Ovary (tissue), 9 donors: ENCODE data around the gene DSP. TPM values are rescaled to one million over a fixed set of nuclear protein-coding genes. Genes with fewer than 3 reads are reported as not detected.

ENCODE experiments used
- DNase-seq, 5 donors: peaks; one replicate each; pipeline ENCODE4 v3.0.0-alpha.2; 2019 to 2020
- H3K27ac ChIP-seq, 2 donors: fragments of 200-600 bp; one replicate each; pipeline versions ENCODE4 v1.5.1 to v1.8.0; 2019 to 2022
- H3K27me3 ChIP-seq: fragments of 200-600 bp; one replicate; pipeline ENCODE4 v1.8.0; 2022
- H3K36me3 ChIP-seq: fragments of 200-600 bp; sonication (generic); one replicate; pipeline ENCODE4 v1.5.1; 2019
- H3K4me1 ChIP-seq: one replicate; pipeline ENCODE4 v1.8.1; 2013; ENCODE audit warnings: mild to moderate bottlenecking, moderate library complexity; ENCODE audit not compliant: insufficient read depth
- H3K4me3 ChIP-seq: fragments of 200-600 bp; sonication (generic); one replicate; pipeline ENCODE4 v1.5.1; 2017
- H3K9me3 ChIP-seq, 2 donors: fragments of 200-600 bp in 1 of 2; sonication (generic) in 1 of 2; one replicate each; pipeline versions ENCODE4 v1.5.1 to v1.8.1; 2013 to 2019; ENCODE audit warnings: mild to moderate bottlenecking in 1 of 2, moderate library complexity in 1 of 2
- EP300 ChIP-seq: sonication (generic); formaldehyde crosslinking; IDR thresholded peaks from one replicate; pipeline ENCODE4 v1.6.1; 2017; ENCODE audit warnings: antibody characterized with exemption
- POLR2A ChIP-seq: fragments of 450-650 bp; IDR thresholded peaks from one replicate; pipeline ENCODE4 v1.6.1; 2017; ENCODE audit warnings: antibody characterized with exemption, mild to moderate bottlenecking, moderate library complexity
- WGBS, 3 donors: extraction: QIAGEN DNeasy Blood & Tissue Kit in 1 of 3; methylation state at CpG; one replicate each; pipeline versions ENCODE4 v1.1.5 to v1.1.7; 2013 to 2017; 5-methylcytosine and 5-hydroxymethylcytosine counted together
- intact Hi-C, 4 donors: fragments of 100-400 bp; cut with DNase I; formaldehyde crosslinking; loops; one replicate each; pipeline versions ENCODE4 v1.11.0 to v1.15.1; 2022 to 2023
- polyA plus RNA-seq, 2 donors: library from polyadenylated mRNA; stranded (reverse); fragments of 200-250 nt in 1 of 2; fragments of 350-450 nt in 1 of 2; fragmentation: Illumina TruSeq in 1 of 2; extraction: RNeasy Lipid Tissue Mini Kit (QIAGEN cat#74804) in 1 of 2; gene quantifications; one replicate each; pipeline ENCODE4 v1.2.3, GENCODE V29; 2013 to 2014
- total RNA-seq, 7 donors: library from RNA; depleted of rRNA in 2 of 7; stranded (reverse); fragments of >200 nt in 2 of 7; fragmentation: NEBNext Ultra II Directional in 3 of 7; extraction: Animal tissue kit (Norgen Biotek cat#: 25700) in 3 of 7; gene quantifications; one replicate each; pipeline versions ENCODE4 v1.1.0 to v1.2.4, GENCODE V29; 2016 to 2023
- TF ChIP-seq, protein P1 (sequence below), 3 donors: fragments of 450-650 bp in 2 of 3; fragments of 200-600 bp in 1 of 3; IDR thresholded peaks; one replicate each; pipeline versions ENCODE4 v1.5.1 to v1.8.0; 2016 to 2022; ENCODE audit warnings: antibody characterized with exemption in 3 of 3, mild to moderate bottlenecking in 1 of 3
- donor health status: DM: no; HTN: no; CAD: no; lungs with moderate emphysema.
- donor health status: DM: no; HTN: no; CAD: no.
- donor health status: Bipolar disorder and iron deficiency.
- donor health status: DM: yes; HTN: yes; CAD: no.
- donor health status: DM: no; HTN: no; CAD: no.
- donor health status: DM: yes; HTN: yes; CAD: no.

The DSP gene
- total and polyA plus RNA-seq, 9 donors = 2.1 to 65.7 (median 6.7) TPM

DNA sequence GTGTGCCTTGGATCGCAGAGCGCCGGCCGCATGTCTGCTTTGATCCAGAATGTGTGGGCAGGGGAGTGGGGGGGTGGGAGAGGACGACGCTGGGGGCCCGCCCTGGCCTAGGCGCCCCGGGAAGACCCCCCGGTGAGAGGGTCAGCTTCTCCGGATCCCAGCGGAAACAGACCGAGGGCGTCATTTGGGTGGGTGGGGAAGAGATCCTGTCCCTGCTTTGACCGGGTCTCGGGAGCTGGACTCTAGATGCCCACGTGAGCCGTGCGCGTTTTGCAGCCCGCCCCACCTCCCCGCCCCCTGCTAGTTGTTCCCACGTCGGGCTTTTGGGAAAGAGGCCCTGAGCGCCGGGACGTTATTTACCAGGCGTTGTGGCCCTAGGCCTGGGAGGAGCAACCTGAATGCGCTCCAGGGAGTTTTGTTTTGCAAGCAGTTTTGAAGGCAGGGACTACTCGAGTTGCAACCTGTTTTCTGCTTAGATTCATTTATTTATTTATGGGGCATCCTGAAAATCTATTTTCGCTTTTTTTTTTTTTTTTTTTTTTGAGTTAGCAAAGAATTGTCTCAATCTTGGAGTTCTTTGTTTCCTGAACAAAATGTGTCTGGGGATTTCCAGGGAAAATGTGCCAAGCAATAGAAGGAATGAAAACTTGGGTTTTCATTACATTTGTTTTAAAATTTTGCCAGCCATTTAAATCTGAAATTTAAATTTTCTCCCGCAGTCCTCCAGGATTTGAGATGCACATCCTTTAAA lies 1.6 kb downstream of the DSP start:
- H3K4me1 ChIP-seq = peaks cover 3% of the 10 kb centered on the region
- H3K36me3 ChIP-seq = no peaks in the 10 kb centered on the region
- TF ChIP-seq, protein P1, sequence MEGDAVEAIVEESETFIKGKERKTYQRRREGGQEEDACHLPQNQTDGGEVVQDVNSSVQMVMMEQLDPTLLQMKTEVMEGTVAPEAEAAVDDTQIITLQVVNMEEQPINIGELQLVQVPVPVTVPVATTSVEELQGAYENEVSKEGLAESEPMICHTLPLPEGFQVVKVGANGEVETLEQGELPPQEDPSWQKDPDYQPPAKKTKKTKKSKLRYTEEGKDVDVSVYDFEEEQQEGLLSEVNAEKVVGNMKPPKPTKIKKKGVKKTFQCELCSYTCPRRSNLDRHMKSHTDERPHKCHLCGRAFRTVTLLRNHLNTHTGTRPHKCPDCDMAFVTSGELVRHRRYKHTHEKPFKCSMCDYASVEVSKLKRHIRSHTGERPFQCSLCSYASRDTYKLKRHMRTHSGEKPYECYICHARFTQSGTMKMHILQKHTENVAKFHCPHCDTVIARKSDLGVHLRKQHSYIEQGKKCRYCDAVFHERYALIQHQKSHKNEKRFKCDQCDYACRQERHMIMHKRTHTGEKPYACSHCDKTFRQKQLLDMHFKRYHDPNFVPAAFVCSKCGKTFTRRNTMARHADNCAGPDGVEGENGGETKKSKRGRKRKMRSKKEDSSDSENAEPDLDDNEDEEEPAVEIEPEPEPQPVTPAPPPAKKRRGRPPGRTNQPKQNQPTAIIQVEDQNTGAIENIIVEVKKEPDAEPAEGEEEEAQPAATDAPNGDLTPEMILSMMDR (IDR thresholded peaks at IDR 0.05) = no peak
- TF ChIP-seq POLR2A = no peak
- TF ChIP-seq EP300 = no peak
- H3K27ac ChIP-seq = no peak overlapping the region
- DNase-seq = peak; percentile 19 to 47 (median 31)
- intact Hi-C loops = no loop called here
- H3K27me3 ChIP-seq = no peaks in the 10 kb centered on the region
- peak overlapping the region; percentile 47 for H3K4me3 ChIP-seq
- WGBS, 3 donors = 6 to 8% (median 6%) methylated on average over 32 of the region's 32 CpGs
- no peaks in the 10 kb centered on the region for H3K9me3 ChIP-seq

DNA sequence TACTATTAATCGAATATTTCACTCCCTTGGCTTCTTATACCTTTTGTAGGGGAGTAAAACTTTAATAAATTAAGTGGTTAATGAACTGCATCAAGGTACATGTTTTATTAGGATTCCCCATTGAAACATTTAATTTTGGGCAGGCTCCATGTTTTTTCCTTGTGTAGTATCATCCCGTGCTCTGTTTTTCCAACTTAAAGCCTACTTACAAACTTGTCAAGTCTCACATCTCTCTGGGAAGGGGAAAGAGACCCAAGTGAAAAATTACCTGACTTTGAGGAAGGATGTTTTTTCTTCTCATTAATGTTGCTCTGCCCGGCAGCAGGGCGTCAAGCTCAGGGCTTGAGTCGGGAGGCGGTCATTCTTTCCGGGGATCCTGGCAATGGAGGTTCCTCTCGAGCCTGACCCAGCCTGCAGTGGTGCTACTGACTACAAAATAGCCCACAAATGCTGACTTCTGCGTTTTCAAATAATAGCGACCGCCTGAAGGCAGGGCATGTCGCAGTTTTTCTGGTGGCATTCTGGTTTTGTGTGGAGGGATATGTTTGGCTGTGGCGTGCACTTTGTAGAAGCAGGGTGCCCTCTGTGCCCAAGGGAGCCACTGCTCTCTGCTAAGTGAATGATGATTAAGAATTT lies 2.4 kb downstream of the DSP start:
- intact Hi-C loops = no loop called here
- no peak for DNase-seq
- WGBS, 3 donors = 65 to 74% (median 66%) methylated on average over 13 of the region's 13 CpGs
- no peaks in the 10 kb centered on the region for H3K9me3 ChIP-seq
- H3K27me3 ChIP-seq = no peaks in the 10 kb centered on the region
- TF ChIP-seq, protein P1 (IDR thresholded peaks at IDR 0.05) = no peak
- TF ChIP-seq EP300 (no peak), POLR2A (no peak)
- H3K36me3 ChIP-seq = no peaks in the 10 kb centered on the region
- no peak overlapping the region for H3K4me3 ChIP-seq
- peaks cover 3% of the 10 kb centered on the region for H3K4me1 ChIP-seq
- H3K27ac ChIP-seq = no peak overlapping the region

DNA sequence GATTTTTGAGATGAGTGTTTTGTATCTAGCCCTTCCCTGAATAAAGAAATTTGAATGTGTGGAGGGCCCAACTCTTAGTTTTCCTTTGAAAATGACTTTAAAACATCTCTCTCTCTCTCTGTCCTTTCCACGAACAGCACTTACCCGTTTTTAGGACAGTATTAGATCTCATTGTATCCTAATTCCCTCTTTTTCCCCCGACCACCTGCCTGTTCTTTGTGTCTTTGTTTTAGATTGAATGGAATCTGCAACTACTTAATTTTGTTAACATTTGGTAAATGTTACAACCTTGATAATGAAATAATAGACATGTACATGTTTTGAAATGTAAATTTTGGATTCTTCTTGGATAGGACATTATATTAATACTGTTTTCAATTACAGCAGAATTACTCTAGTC lies 3.1 kb downstream of the DSP start:
- no peaks in the 10 kb centered on the region for H3K9me3 ChIP-seq
- no peak overlapping the region for H3K27ac ChIP-seq
- H3K4me3 ChIP-seq = no peak overlapping the region
- WGBS, 3 donors = 82 to 86% (median 83%) methylated on average over 3 of the region's 3 CpGs
- TF ChIP-seq, protein P1 (IDR thresholded peaks at IDR 0.05) = no peak
- TF ChIP-seq POLR2A (no peak), EP300 (no peak)
- DNase-seq = no peak
- peaks cover 3% of the 10 kb centered on the region for H3K4me1 ChIP-seq
- intact Hi-C loops = no loop called here
- H3K36me3 ChIP-seq = no peaks in the 10 kb centered on the region
- H3K27me3 ChIP-seq = no peaks in the 10 kb centered on the region

DNA sequence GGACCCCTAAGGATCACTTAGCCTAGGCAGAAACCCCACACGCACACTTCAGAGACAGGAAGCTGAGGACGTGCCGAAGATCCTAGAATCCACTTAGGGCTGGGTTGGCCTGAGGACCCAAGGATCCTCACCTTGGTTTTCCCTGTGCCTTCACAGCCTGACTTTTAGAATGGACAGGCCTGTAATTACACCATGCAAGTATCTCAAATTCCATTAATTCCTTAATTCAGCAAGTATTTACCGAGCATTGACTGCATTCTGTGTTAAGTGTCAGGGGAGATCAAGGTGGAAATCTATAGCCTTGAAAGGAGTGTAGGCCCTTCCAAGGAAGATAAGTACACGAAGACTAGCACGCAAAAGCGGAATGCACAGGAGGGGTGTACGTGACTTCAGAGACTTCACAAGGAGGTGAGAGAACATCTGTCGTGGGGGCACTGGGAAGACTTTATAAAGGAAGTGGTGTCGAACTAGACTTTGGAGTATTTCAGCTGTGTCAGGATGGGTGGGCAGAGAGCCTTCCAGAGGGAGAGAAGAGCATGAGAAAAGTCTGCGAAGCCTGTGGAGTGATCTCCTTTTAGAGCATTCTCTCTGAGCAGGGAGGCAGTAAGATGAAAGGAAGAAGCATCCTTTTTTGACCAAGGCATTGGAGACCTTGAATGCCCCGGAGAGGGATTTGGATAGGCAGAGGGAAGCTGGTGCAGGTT lies 4.0 kb downstream of the DSP start:
- Histone ChIP-seq H3K36me3 (no peaks in the 10 kb centered on the region), H3K4me3 (no peak overlapping the region), H3K27ac (no peak overlapping the region), H3K9me3 (no peaks in the 10 kb centered on the region), H3K27me3 (no peaks in the 10 kb centered on the region), H3K4me1 (peaks cover 3% of the 10 kb centered on the region)
- TF ChIP-seq EP300 = no peak
- TF ChIP-seq, protein P1 (IDR thresholded peaks at IDR 0.05) = no peak
- no peak for TF ChIP-seq POLR2A
- intact Hi-C loops = no loop called here
- 79 to 82% (median 80%) methylated on average over 12 of the region's 12 CpGs for WGBS, 3 donors
- no peak for DNase-seq
